Common myeloid progenitor, CD34-positive (primary cell): ENCODE results near the gene MAEL.

Experiments
- CTCF ChIA-PET: fragments of 350-600 bp; sonication (Branson Sonifier 250); formaldehyde crosslinking; loops from one replicate; lab custom pipeline; 2021; ENCODE audit warnings: antibody characterized with exemption; lab: Charles Lee
- POLR2A ChIA-PET: fragments of 350-600 bp; sonication (Branson Sonifier 250); formaldehyde crosslinking; loops from one replicate; lab custom pipeline; 2021; ENCODE audit warnings: antibody characterized with exemption; lab: Charles Lee
- DNase-seq, 3 donors: peaks; one replicate each; pipeline versions ENCODE4 v3.0.0 to v3.0.0-alpha.2; 2013
- H3K27ac ChIP-seq, 2 experiments: 1 replicate in 1 of 2; 2 replicates in 1 of 2; pipeline ENCODE4 v1.7.0; 2013; ENCODE audit warnings: inconsistent platforms in 2 of 2, low read length in 2 of 2, mild to moderate bottlenecking in 2 of 2, low read depth in 1 of 2, moderate library complexity in 1 of 2; ENCODE audit not compliant: severe bottlenecking in 2 of 2, insufficient read depth in 1 of 2, poor library complexity in 1 of 2
- H3K27me3 ChIP-seq, 5 experiments: replicated peaks in 2 of 5; 1 replicate in 3 of 5; 2 replicates in 2 of 5; pipeline versions ENCODE4 v1.6.1 to v1.7.0; 2013; ENCODE audit warnings: low read length in 4 of 5, mild to moderate bottlenecking in 2 of 5, moderate library complexity in 2 of 5, inconsistent platforms in 1 of 5; ENCODE audit not compliant: insufficient read depth in 5 of 5, control insufficient read depth in 4 of 5
- H3K36me3 ChIP-seq, 4 experiments: 1 replicate in 2 of 4; 2 replicates in 2 of 4; pipeline versions ENCODE4 v1.6.1 to v1.7.0; 2013; ENCODE audit warnings: low read length in 3 of 4, control low read depth in 1 of 4, mild to moderate bottlenecking in 1 of 4; ENCODE audit not compliant: control insufficient read depth in 4 of 4, insufficient read depth in 4 of 4
- H3K4me1 ChIP-seq, 4 experiments: 1 replicate in 3 of 4; 2 replicates in 1 of 4; pipeline versions ENCODE4 v1.6.1 to v1.7.1; 2013; ENCODE audit warnings: low read length in 3 of 4, mild to moderate bottlenecking in 3 of 4, control low read depth in 1 of 4, inconsistent platforms in 1 of 4, moderate library complexity in 1 of 4; ENCODE audit not compliant: control insufficient read depth in 4 of 4, insufficient read depth in 4 of 4; ENCODE audit errors: control extremely low read depth in 1 of 4
- H3K4me3 ChIP-seq, 7 experiments: 1 replicate in 4 of 7; 2 replicates in 3 of 7; pipeline versions ENCODE4 v1.5.1 to v1.7.0; 2013; ENCODE audit warnings: mild to moderate bottlenecking in 7 of 7, low read length in 6 of 7, moderate library complexity in 6 of 7, inconsistent platforms in 2 of 7, low read depth in 2 of 7, control low read depth in 1 of 7; ENCODE audit not compliant: insufficient read depth in 4 of 7, control insufficient read depth in 1 of 7; ENCODE audit errors: extremely low read depth in 1 of 7
- H3K9me3 ChIP-seq, 5 experiments: 1 replicate in 4 of 5; 2 replicates in 1 of 5; pipeline versions ENCODE4 v1.6.1 to v1.7.1; 2013; ENCODE audit warnings: low read length in 4 of 5, mild to moderate bottlenecking in 2 of 5, inconsistent platforms in 1 of 5, low read depth in 1 of 5, moderate library complexity in 1 of 5; ENCODE audit not compliant: control insufficient read depth in 4 of 5, insufficient read depth in 2 of 5; ENCODE audit errors: control extremely low read depth in 1 of 5
- WGBS: methylation state at CpG from one replicate; pipeline ENCODE4 v1.1.5; 2013; ENCODE audit not compliant: insufficient coverage; 5-methylcytosine and 5-hydroxymethylcytosine counted together

Gene MAEL

GRCh38 chr1:166951050-166951449, 38.0 kb upstream of the MAEL start:
- WGBS: 100% methylated on average over 1 of the region's 2 CpGs
- CTCF ChIA-PET: no interaction called here

DNA sequence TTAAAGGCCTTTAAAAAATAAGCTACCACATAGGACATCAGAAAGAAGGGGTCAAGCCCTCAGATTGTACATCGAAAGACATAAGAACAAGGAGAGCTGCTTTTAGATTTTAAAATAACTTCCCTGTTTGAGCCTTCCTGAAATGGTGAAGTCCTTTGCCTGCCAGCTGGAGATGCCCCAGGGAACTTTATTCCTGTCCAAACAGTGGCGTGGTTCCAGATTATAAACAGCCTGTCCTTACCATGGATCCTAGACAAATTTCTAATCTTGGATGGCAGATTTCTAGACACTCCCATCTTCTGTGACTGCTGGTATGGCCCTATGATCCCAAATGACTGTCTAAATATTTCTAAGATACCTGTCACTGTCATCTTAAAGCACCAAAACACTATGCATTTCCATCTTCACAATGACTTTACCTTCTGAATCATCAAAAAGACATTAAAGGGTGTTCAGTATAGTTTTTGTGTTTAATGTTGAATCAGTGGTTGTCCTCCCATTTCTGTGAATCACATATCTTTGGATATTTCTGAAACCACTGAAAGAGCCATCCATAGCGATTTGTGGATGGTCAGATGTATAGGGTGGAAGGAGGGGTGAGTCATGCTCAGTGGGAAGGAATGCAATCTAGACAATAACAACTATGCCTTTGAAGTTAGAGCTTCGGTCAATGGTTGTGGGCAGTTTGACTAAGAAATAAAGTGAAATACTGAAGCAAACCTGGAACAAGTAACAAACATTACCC, 36.9 kb upstream of the MAEL start:
- Histone ChIP-seq H3K9me3 (no peaks in the 10 kb centered on the region), H3K27me3 (peaks cover 0 to 16% (median 3%) of the 10 kb centered on the region in 5 experiments), H3K36me3 (no peaks in the 10 kb centered on the region), H3K4me3 (no peak overlapping the region), H3K27ac (no peak overlapping the region), H3K4me1 (peaks cover 0 to 9% (median 9%) of the 10 kb centered on the region in 4 experiments)
- ChIA-PET POLR2A (no interaction called here), CTCF (interaction anchor here (0.9 kb wide), 1 partner anchor 107 kb away, joined by 3 read pairs; no protein-coding TSS in a partner anchor)
- WGBS: 92% methylated on average over 2 of the region's 4 CpGs
- no peak for DNase-seq

More at GRCh38 chr1:166951050-166951449, 38.0 kb upstream of the MAEL start:
- Histone ChIP-seq H3K4me3 (no peak overlapping the region), H3K27ac (no peak overlapping the region), H3K4me1 (peaks cover 0 to 12% (median 11%) of the 10 kb centered on the region in 4 experiments), H3K9me3 (no peaks in the 10 kb centered on the region), H3K27me3 (peaks cover 0 to 19% (median 3%) of the 10 kb centered on the region in 5 experiments), H3K36me3 (no peaks in the 10 kb centered on the region)
- no peak for DNase-seq
- POLR2A ChIA-PET: no interaction called here

GRCh38 chr1:166953491-166953890, 35.6 kb upstream of the MAEL start:
- no peak overlapping the region for H3K27ac ChIP-seq
- no peaks in the 10 kb centered on the region for H3K4me1 ChIP-seq
- no peak overlapping the region for H3K4me3 ChIP-seq
- no peaks in the 10 kb centered on the region for H3K9me3 ChIP-seq
- DNase-seq: no peak
- H3K27me3 ChIP-seq: peaks cover 0 to 6% (median 0%) of the 10 kb centered on the region in 5 experiments
- ChIA-PET POLR2A (no interaction called here), CTCF (interaction anchor here (1.0 kb wide), 1 partner anchor 25 kb away, joined by 3 read pairs; no protein-coding TSS in a partner anchor)
- no peaks in the 10 kb centered on the region for H3K36me3 ChIP-seq

DNA sequence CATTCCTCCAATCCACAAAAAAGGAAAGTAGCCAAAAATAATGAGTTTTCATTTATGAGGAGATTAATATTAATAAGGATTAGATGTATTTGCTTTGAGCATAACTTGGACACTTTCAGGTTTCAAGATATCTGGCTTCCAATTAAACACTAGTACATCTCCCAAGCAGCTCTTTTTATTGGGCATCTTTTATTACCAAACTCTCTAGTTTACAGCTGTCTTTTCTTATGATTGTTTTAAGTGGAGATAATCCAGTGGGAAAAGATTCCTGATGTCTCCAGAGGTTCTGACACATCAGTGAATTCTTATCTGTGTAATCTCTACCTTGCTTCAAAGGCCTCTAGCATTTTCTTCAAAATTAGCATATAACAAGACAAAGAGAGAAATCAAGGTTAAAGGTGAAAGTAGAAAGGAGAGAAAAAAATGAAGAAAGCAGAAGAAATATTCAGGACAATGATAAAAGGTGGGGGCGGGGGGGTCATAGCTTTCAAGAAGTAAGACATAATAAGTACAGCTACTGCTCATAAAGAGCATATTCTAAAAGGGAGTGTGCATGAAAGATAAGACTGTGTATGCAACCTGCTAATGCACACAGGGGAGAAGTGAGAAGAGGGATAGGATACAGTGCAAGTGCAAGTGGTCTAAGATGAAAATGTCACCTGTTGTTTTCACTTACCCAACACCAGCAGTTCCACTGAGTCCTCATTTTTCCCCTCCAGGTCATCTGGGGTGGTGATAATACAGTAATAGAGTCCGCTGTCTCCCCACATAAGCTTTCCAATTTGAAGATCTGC, 32.8 kb upstream of the MAEL start:
- POLR2A ChIA-PET: no interaction called here
- no peaks in the 10 kb centered on the region for H3K4me1 ChIP-seq
- CTCF ChIA-PET: interaction anchor here (1.5 kb wide), 1 partner anchor 26 kb away, joined by 3 read pairs; no protein-coding TSS in a partner anchor

DNA sequence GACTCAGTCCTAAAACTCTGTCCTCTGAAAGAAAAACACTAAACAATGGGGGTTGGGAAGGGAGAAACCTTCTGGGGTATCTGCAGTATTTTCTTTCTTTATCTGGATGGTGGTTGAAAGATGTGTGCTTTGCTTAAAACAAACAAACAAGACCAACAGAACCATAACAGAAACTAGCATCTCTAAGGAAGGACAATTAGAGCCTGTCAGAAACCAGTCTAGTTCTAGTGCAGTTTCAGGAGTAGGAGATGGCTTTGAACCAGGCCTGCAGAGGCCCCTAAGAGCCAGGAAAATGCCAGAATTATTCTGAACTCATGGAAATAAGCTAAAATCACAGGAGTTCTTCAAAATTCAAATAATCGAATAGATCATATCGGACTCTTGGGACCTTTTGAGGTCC, 32.2 kb upstream of the MAEL start:
- CTCF ChIA-PET: interaction anchor here (1.5 kb wide), 1 partner anchor 27 kb away, joined by 3 read pairs; no protein-coding TSS in a partner anchor

More for the DNA sequence above, 32.8 kb upstream of the MAEL start:
- Histone ChIP-seq H3K36me3 (no peaks in the 10 kb centered on the region), H3K9me3 (no peaks in the 10 kb centered on the region), H3K27ac (no peak overlapping the region), H3K4me3 (no peak overlapping the region), H3K27me3 (no peaks in the 10 kb centered on the region)
- DNase-seq: peak in 1 of 3 donors; percentile 13
- WGBS: 91% methylated on average over 1 of the region's 2 CpGs

GRCh38 chr1:166960858-166961474, 28.1 kb upstream of the MAEL start:
- H3K4me3 ChIP-seq: no peak overlapping the region
- H3K4me1 ChIP-seq: no peaks in the 10 kb centered on the region
- CTCF ChIA-PET: interaction anchor here (1.2 to 2.9 kb wide), 2 partner anchors 11 to 98 kb away, joined by 3 to 10 read pairs; no protein-coding TSS in a partner anchor
- peaks cover 0 to 3% (median 0%) of the 10 kb centered on the region in 5 experiments for H3K27me3 ChIP-seq
- no peak overlapping the region for H3K27ac ChIP-seq
- POLR2A ChIA-PET: no interaction called here
- DNase-seq: no peak
- H3K36me3 ChIP-seq: no peaks in the 10 kb centered on the region
- WGBS: no CpG with 5 or more reads among the region's 1 CpG
- peaks cover 0 to 2% (median 0%) of the 10 kb centered on the region in 5 experiments for H3K9me3 ChIP-seq

More for the DNA sequence above, 32.2 kb upstream of the MAEL start:
- Histone ChIP-seq H3K9me3 (no peaks in the 10 kb centered on the region), H3K4me1 (no peaks in the 10 kb centered on the region), H3K27me3 (peaks cover 0 to 3% (median 0%) of the 10 kb centered on the region in 5 experiments), H3K27ac (no peak overlapping the region), H3K4me3 (no peak overlapping the region), H3K36me3 (no peaks in the 10 kb centered on the region)
- no peak for DNase-seq
- POLR2A ChIA-PET: no interaction called here
- 100% methylated on average over 2 of the region's 2 CpGs for WGBS
